HCT116 (cell line): Measurements from ENCODE around the gene ERC2. TPM values are rescaled to one million over a fixed set of nuclear protein-coding genes. Genes with fewer than 3 reads are reported as not detected.
A peak's percentile ranks its signal among the peaks of the same experiment; 100 is the strongest.

Experiments
- ATAC-seq: fragments of 200-7000 bp; cut with Tn5 transposase; 2 replicates; pipeline ENCODE4 v1.9.1; 2020; ENCODE audit warnings: mild to moderate bottlenecking, moderate library complexity
- BruUV-seq: library from RNA; stranded (reverse); fragments of 400-500 nt; replicated peaks from 2 replicates; lab custom pipeline; 2021; lab: Mats Ljungman, UMichigan
- CTCF ChIA-PET: fragments of 300-600 bp; sonication (Branson Sonifier 250); formaldehyde crosslinking; loops from one replicate; lab custom pipeline; 2021; ENCODE audit warnings: antibody characterized with exemption; lab: Charles Lee
- POLR2A ChIA-PET: fragments of 300-600, 350-600 bp; sonication (Branson Sonifier 250); formaldehyde crosslinking; loops from one replicate; lab custom pipeline; 2021; ENCODE audit warnings: antibody characterized with exemption; lab: Charles Lee
- RAD21 ChIA-PET, 2 experiments: fragments of 300-600 bp; sonication (Branson Sonifier 250); formaldehyde crosslinking; loops; one replicate each; lab custom pipeline; 2023; ENCODE audit warnings: low total read pairs in 2 of 2; ENCODE audit not compliant: uncharacterized antibody in 2 of 2, unreplicated experiment in 2 of 2, low non-redundant PET in 1 of 2; lab: Charles Lee
- DNase-seq: peaks from one replicate; pipeline ENCODE4 v3.0.0-alpha.2; 2010; ENCODE audit warnings: low read depth, low spot score
- H2AFZ ChIP-seq: fragments of 200-600 bp; shearing (Covaris generic), sonication (generic); 2 replicates; pipeline ENCODE4 v1.6.1; 2017; ENCODE audit warnings: low read depth, mixed run types, mixed read lengths, antibody characterized with exemption, low read length; ENCODE audit not compliant: poor library complexity, severe bottlenecking
- H3K27ac ChIP-seq: 2 replicates; pipeline ENCODE4 v1.5.1; 2012; ENCODE audit warnings: low read depth, low read length
- H3K27me3 ChIP-seq: fragments of 200-600 bp; sonication (generic); 2 replicates; pipeline ENCODE4 v1.6.1; 2016; ENCODE audit warnings: mixed run types, low read length, mixed read lengths; ENCODE audit not compliant: insufficient read depth
- H3K36me3 ChIP-seq, 2 experiments: fragments of 200-500 bp in 1 of 2; fragments of 200-600 bp in 1 of 2; sonication (Bioruptor generic) in 1 of 2; sonication (generic) in 1 of 2; 2 replicates each; pipeline versions ENCODE4 v1.5.1 to v1.6.1; 2014 to 2016; ENCODE audit warnings: low read length in 2 of 2, inconsistent platforms in 1 of 2, mixed read lengths in 1 of 2, mixed run types in 1 of 2; ENCODE audit not compliant: insufficient read depth in 2 of 2, control insufficient read depth in 1 of 2
- H3K4me1 ChIP-seq, 2 experiments: fragments of 200-600 bp in 1 of 2; sonication (generic) in 1 of 2; 2 replicates each; pipeline versions ENCODE4 v1.5.1 to v1.6.1; 2012 to 2017; ENCODE audit warnings: low read length in 2 of 2, inconsistent platforms in 1 of 2, mild to moderate bottlenecking in 1 of 2, mixed read lengths in 1 of 2, mixed run types in 1 of 2, moderate library complexity in 1 of 2; ENCODE audit not compliant: insufficient read depth in 2 of 2, control insufficient read depth in 1 of 2
- H3K4me2 ChIP-seq: fragments of 200-600 bp; sonication (generic); 2 replicates; pipeline ENCODE4 v1.6.1; 2017; ENCODE audit warnings: mixed run types, low read length, mixed read lengths
- H3K4me3 ChIP-seq, 2 experiments: fragments of 200-600 bp in 1 of 2; sonication (generic) in 1 of 2; replicated peaks in 1 of 2; 2 replicates each; pipeline ENCODE4 v1.5.1; 2011 to 2016; ENCODE audit warnings: low read length in 2 of 2, control low read depth in 1 of 2, low read depth in 1 of 2, mild to moderate bottlenecking in 1 of 2, mixed read lengths in 1 of 2, mixed run types in 1 of 2
- H3K79me2 ChIP-seq: fragments of 200-600 bp; sonication (generic); 2 replicates; pipeline ENCODE4 v1.6.1; 2017; ENCODE audit warnings: mild to moderate bottlenecking, mixed run types, low read length, moderate library complexity, mixed read lengths; ENCODE audit not compliant: insufficient read depth
- H3K9ac ChIP-seq: fragments of 200-600 bp; sonication (generic); 2 replicates; pipeline ENCODE4 v1.6.1; 2016; ENCODE audit warnings: low read length, mixed read lengths
- H3K9me2 ChIP-seq: fragments of 200-600 bp; sonication (generic), shearing (Covaris generic); 2 replicates; pipeline ENCODE4 v1.6.1; 2017; ENCODE audit warnings: mixed run types, mild to moderate bottlenecking, moderate library complexity; ENCODE audit not compliant: insufficient read depth
- H3K9me3 ChIP-seq, 2 experiments: fragments of 200-500 bp in 1 of 2; fragments of 200-600 bp in 1 of 2; sonication (Bioruptor generic) in 1 of 2; sonication (generic) in 1 of 2; 2 replicates each; pipeline ENCODE4 v1.6.1; 2014 to 2017; ENCODE audit warnings: low read length in 2 of 2, mixed read lengths in 2 of 2, inconsistent platforms in 1 of 2, low read depth in 1 of 2, mild to moderate bottlenecking in 1 of 2, mixed run types in 1 of 2, moderate library complexity in 1 of 2; ENCODE audit not compliant: control insufficient read depth in 1 of 2, insufficient read depth in 1 of 2
- H4K20me1 ChIP-seq: fragments of 200-600 bp; sonication (generic), shearing (Covaris generic); 2 replicates; pipeline ENCODE4 v1.6.1; 2017; ENCODE audit warnings: mixed run types, mild to moderate bottlenecking, moderate library complexity; ENCODE audit not compliant: insufficient read depth
- CBX3 ChIP-seq: IDR thresholded peaks from 2 replicates; pipeline ENCODE4 v1.6.1; 2012; ENCODE audit warnings: low read depth
- CEBPB ChIP-seq: IDR thresholded peaks from 2 replicates; pipeline ENCODE4 v1.6.1; 2012; ENCODE audit warnings: low read depth
- EGR1 ChIP-seq: IDR thresholded peaks from 2 replicates; pipeline ENCODE4 v1.6.1; 2012; ENCODE audit warnings: low read depth
- EZH2 ChIP-seq: fragments of 200-600 bp; sonication (generic); IDR thresholded peaks from 2 replicates; pipeline ENCODE4 v1.6.1; 2017; ENCODE audit warnings: antibody characterized with exemption, mixed run types
- EZH2phosphoT487 ChIP-seq: fragments of 200-600 bp; IDR thresholded peaks from 2 replicates; pipeline ENCODE4 v1.6.1; 2018; ENCODE audit warnings: antibody characterized with exemption, borderline replicate concordance
- JUND ChIP-seq: IDR thresholded peaks from 2 replicates; pipeline ENCODE4 v1.6.1; 2012
- SIN3A ChIP-seq: IDR thresholded peaks from 2 replicates; pipeline ENCODE4 v1.6.1; 2012; ENCODE audit warnings: low read depth
- SP1 ChIP-seq: IDR thresholded peaks from 2 replicates; pipeline ENCODE4 v1.6.1; 2012; ENCODE audit warnings: low read depth
- SRF ChIP-seq: IDR thresholded peaks from 2 replicates; pipeline ENCODE4 v1.6.1; 2012; ENCODE audit warnings: low read depth
- TCF7L2 ChIP-seq: IDR thresholded peaks from 2 replicates; pipeline ENCODE4 v1.7.0; 2011; ENCODE audit warnings: borderline replicate concordance, inconsistent platforms; ENCODE audit not compliant: insufficient read depth, insufficient read length; ENCODE audit errors: extremely low read depth
- intact Hi-C: fragments of 100-400 bp; cut with micrococcal nuclease; formaldehyde crosslinking; loops from 2 replicates; pipeline ENCODE4 v1.10.0; 2022
- total RNA-seq: library from RNA; stranded (reverse); gene quantifications from one replicate; pipeline ENCODE4 v1.2.1, GENCODE V29; 2021; ENCODE audit not compliant: unreplicated experiment
- TF ChIP-seq, protein P1 (sequence below), 3 experiments: fragments of 200-600 bp in 1 of 3; sonication (generic) in 1 of 3; IDR thresholded peaks in 2 of 3; conservative IDR thresholded peaks in 1 of 3; 2 replicates each; pipeline ENCODE4 v1.5.1; 2012 to 2017; ENCODE audit warnings: low read depth in 2 of 3, low read length in 2 of 3, antibody characterized with exemption in 1 of 3, borderline replicate concordance in 1 of 3, control low read depth in 1 of 3, mild to moderate bottlenecking in 1 of 3, mixed read lengths in 1 of 3, mixed run types in 1 of 3, moderate library complexity in 1 of 3; ENCODE audit not compliant: insufficient read depth in 1 of 3
- TF ChIP-seq, protein P2 (sequence below): IDR thresholded peaks from 2 replicates; pipeline ENCODE4 v1.6.1; 2011; ENCODE audit warnings: mild to moderate bottlenecking, low read length, moderate library complexity; ENCODE audit not compliant: insufficient replicate concordance; ENCODE audit errors: extremely low read depth
- TF ChIP-seq, protein P3 (sequence below): IDR thresholded peaks from 2 replicates; pipeline ENCODE4 v1.6.1; 2012
- TF ChIP-seq, protein P4 (sequence below): IDR thresholded peaks from 2 replicates; pipeline ENCODE4 v1.6.1; 2012

ERC2 gene
- total RNA-seq, 1 experiment from 2014 or later = not detected

DNA sequence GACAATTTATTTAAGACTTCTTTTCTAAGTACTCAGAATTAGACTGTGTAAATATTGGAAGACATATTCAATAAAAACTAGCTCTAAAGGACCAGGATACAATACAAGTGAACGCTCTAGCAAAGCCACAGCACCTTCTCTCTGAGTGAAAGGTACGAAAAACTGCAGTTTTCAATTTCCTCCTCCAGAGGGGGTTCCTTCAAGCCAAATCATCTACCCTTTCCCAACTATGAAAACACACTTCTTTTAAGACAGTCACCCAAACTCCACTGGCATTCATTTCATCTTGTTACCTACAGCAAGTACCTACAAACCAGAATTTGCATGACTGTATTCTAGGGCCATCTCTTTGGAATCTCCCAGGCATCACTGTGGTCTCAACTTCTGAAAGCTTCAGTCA, 165.8 kb downstream of the ERC2 start (continued):
- TF ChIP-seq, protein P1, sequence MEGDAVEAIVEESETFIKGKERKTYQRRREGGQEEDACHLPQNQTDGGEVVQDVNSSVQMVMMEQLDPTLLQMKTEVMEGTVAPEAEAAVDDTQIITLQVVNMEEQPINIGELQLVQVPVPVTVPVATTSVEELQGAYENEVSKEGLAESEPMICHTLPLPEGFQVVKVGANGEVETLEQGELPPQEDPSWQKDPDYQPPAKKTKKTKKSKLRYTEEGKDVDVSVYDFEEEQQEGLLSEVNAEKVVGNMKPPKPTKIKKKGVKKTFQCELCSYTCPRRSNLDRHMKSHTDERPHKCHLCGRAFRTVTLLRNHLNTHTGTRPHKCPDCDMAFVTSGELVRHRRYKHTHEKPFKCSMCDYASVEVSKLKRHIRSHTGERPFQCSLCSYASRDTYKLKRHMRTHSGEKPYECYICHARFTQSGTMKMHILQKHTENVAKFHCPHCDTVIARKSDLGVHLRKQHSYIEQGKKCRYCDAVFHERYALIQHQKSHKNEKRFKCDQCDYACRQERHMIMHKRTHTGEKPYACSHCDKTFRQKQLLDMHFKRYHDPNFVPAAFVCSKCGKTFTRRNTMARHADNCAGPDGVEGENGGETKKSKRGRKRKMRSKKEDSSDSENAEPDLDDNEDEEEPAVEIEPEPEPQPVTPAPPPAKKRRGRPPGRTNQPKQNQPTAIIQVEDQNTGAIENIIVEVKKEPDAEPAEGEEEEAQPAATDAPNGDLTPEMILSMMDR (IDR thresholded peaks at IDR 0.05 in 2 of 3, conservative IDR thresholded peaks at IDR 0.05 in 1 of 3; ENCODE audit: borderline replicate concordance in 1 of 3, insufficient read depth in 1 of 3, low read depth in 2 of 3, low read length in 2 of 3) = peak in 2 of 3 experiments; percentile 40 to 43; a peak in 4 of 6 replicates
- TF ChIP-seq CBX3 = no peak

DNA sequence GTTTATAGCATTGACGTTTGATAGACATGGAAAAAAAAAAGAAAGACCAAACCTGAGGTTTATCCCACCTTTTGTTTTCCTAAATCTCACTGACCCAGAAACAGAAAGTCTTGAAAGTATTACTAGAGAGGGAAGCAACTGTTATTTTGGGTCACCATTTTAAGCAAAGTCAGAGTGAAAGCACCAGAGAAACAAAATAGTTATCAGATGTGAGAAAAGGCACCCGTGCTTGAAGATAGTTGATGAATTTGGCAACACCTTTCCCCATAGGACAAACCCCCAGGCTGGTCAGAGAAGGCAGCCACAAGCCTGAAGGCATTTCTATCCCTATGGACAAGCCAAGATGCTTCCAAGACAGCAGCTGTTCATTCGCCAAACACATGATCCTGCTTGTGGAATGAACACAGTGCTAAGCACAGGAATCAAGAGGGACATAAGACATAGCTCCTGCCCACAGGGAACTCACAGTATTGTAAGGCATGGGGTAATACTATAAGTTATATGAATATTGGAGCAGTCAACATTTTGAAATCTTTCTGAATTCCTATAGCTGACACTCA, 170.9 kb downstream of the ERC2 start:
- Histone ChIP-seq H3K79me2 (no peaks in the 10 kb centered on the region), H3K36me3 (no peaks in the 10 kb centered on the region), H2AFZ (no peak overlapping the region), H3K4me2 (no peak overlapping the region), H3K9me3 (no peaks in the 10 kb centered on the region), H3K9ac (no peak overlapping the region), H3K27ac (no peak overlapping the region), H3K4me1 (no peaks in the 10 kb centered on the region), H4K20me1 (no peaks in the 10 kb centered on the region), H3K27me3 (peaks cover 12% of the 10 kb centered on the region; the same call in 1 of the 2 replicates), H3K4me3 (no peak overlapping the region), H3K9me2 (no peaks in the 10 kb centered on the region)
- DNase-seq = no peak
- RAD21 ChIA-PET = no interaction called here
- CTCF ChIA-PET = no interaction called here
- POLR2A ChIA-PET = no interaction called here
- intact Hi-C loops = no loop called here
- ATAC-seq = no peak
- BruUV-seq = no TSS peak
- TF ChIP-seq SRF (no peak), CEBPB (no peak), JUND (no peak), EZH2phosphoT487 (no peak), EZH2 (no peak), EGR1 (no peak), TCF7L2 (no peak), SIN3A (no peak), SP1 (no peak)
- TF ChIP-seq, protein P1 (IDR thresholded peaks at IDR 0.05 in 2 of 3, conservative IDR thresholded peaks at IDR 0.05 in 1 of 3; ENCODE audit: borderline replicate concordance in 1 of 3, insufficient read depth in 1 of 3, low read depth in 2 of 3, low read length in 2 of 3) = no peak
- TF ChIP-seq, protein P2, sequence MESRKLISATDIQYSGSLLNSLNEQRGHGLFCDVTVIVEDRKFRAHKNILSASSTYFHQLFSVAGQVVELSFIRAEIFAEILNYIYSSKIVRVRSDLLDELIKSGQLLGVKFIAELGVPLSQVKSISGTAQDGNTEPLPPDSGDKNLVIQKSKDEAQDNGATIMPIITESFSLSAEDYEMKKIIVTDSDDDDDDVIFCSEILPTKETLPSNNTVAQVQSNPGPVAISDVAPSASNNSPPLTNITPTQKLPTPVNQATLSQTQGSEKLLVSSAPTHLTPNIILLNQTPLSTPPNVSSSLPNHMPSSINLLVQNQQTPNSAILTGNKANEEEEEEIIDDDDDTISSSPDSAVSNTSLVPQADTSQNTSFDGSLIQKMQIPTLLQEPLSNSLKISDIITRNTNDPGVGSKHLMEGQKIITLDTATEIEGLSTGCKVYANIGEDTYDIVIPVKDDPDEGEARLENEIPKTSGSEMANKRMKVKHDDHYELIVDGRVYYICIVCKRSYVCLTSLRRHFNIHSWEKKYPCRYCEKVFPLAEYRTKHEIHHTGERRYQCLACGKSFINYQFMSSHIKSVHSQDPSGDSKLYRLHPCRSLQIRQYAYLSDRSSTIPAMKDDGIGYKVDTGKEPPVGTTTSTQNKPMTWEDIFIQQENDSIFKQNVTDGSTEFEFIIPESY = no peak
- TF ChIP-seq, protein P3, sequence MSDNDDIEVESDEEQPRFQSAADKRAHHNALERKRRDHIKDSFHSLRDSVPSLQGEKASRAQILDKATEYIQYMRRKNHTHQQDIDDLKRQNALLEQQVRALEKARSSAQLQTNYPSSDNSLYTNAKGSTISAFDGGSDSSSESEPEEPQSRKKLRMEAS = no peak
- TF ChIP-seq, protein P4, sequence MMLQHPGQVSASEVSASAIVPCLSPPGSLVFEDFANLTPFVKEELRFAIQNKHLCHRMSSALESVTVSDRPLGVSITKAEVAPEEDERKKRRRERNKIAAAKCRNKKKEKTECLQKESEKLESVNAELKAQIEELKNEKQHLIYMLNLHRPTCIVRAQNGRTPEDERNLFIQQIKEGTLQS = no peak
